Measurements from ENCODE around the gene HIP1.

The HIP1 gene

GRCh38 chr7:75667938-75668337 lies 70.8 kb downstream of the HIP1 start:
- no peak for DNase-seq

- no peak for DNase-seq
Measured at GRCh38 chr7:75663302-75663907, 75.3 kb downstream of the HIP1 start.

- DNase-seq = no peak
Measured at GRCh38 chr7:75662579-75663301, 76.0 kb downstream of the HIP1 start.

GRCh38 chr7:75660566-75661215 lies 78.0 kb downstream of the HIP1 start:
- DNase-seq = no peak

- no peak for DNase-seq
Measured at GRCh38 chr7:75658802-75659201, 79.9 kb downstream of the HIP1 start.

- peak; percentile 15 for DNase-seq
Measured at GRCh38 chr7:75658369-75658768, 80.4 kb downstream of the HIP1 start.

- no peak for DNase-seq
Measured at GRCh38 chr7:75657866-75658265, 80.9 kb downstream of the HIP1 start.

GRCh38 chr7:75656740-75657139 lies 82.0 kb downstream of the HIP1 start:
- no peak for DNase-seq

- no peak for DNase-seq
Measured at GRCh38 chr7:75655536-75655935, 83.2 kb downstream of the HIP1 start.

- no peak for DNase-seq
Measured at GRCh38 chr7:75654855-75655254, 83.9 kb downstream of the HIP1 start.

GRCh38 chr7:75653651-75654050 lies 85.1 kb downstream of the HIP1 start:
- DNase-seq = no peak

GRCh38 chr7:75652788-75653187 lies 86.0 kb downstream of the HIP1 start:
- DNase-seq = no peak

- no peak for DNase-seq
Measured at GRCh38 chr7:75650681-75651080, 88.1 kb downstream of the HIP1 start.

- DNase-seq = no peak
Measured at GRCh38 chr7:75650062-75650461, 88.7 kb downstream of the HIP1 start.

- DNase-seq = no peak
Measured at GRCh38 chr7:75649462-75649861, 89.3 kb downstream of the HIP1 start.

- no peak for DNase-seq
Measured at GRCh38 chr7:75647709-75648438, 90.9 kb downstream of the HIP1 start.

GRCh38 chr7:75646571-75647102 lies 92.1 kb downstream of the HIP1 start:
- DNase-seq = no peak

GRCh38 chr7:75645570-75645969 lies 93.2 kb downstream of the HIP1 start:
- DNase-seq = no peak

GRCh38 chr7:75644589-75644988 lies 94.2 kb downstream of the HIP1 start:
- DNase-seq = no peak

GRCh38 chr7:75642810-75643486 lies 95.8 kb downstream of the HIP1 start:
- DNase-seq = peak; percentile 50

- DNase-seq = no peak
Measured at GRCh38 chr7:75640201-75640600, 98.5 kb downstream of the HIP1 start.

GRCh38 chr7:75639886-75640190 lies 98.9 kb downstream of the HIP1 start:
- no peak for DNase-seq
